ENCODE results near the gene MAST1. TPM values are rescaled to one million over a fixed set of nuclear protein-coding genes. Genes with fewer than 3 reads are reported as not detected.

MAST1 gene
- total RNA-seq, 2 donors from 2014 or later: not detected

DNA sequence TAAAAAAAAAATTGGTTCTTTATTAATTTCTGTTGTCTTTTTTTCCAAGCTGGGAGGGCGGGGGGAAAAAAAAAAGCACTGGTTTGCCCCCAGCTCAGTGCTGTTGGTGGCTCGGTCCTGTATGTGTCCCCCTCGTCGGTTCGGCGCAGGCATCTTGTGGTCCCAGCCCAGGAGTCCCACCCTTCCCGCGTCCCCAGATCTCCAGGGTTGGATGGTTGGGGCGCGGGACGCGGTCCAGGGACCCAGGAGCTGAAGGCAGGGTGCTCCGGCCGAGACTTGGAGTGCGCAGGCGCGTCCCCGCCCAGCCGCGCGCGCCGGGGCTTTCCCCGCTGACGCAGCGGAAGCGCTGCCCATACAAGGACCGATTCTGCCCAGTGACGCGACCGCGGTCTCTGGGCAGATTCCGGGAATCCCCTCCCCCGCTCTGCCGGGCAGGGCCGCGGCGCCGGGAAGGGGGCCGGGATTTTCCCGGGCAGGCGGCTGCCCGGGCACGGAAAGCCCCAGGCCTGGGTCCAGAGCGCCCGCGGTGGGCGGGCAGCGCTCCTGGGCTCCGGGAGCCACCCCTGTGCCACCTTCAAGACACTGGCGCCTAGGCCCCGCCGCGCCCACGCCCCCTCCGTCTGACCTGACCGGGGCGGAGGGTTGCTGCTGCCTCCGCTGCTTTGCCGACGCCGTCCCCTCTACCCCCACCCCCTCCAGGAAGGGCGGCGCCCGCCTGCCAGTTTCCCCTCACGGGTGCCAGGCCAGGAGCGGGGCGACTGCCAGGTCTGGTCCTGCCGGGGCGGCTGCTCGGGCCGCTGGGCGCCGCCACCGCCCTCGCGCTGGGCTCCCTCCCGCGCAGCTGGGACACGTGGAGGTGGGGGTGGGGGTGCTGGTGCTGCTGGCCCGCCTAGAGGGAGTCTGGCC, 44.8 kb upstream of the MAST1 start:
- Histone ChIP-seq H3K4me3 (peak overlapping the region; percentile 91), H3K4me1 (ENCODE audit: control insufficient read depth in 1 of 2, low read depth in 2 of 2) (peaks cover 6 to 31% of the 10 kb centered on the region in 2 donors), H3K9me3 (no peaks in the 10 kb centered on the region), H3K27me3 (replicated peaks; ENCODE audit: insufficient read depth) (no peaks in the 10 kb centered on the region), H3K36me3 (no peaks in the 10 kb centered on the region), H3K27ac (peak overlapping the region; percentile 99 to 100)
- DNase-seq (ENCODE audit: low spot score) (no peak), ATAC-seq (ENCODE audit: insufficient number of reproducible peaks, low FRiP score, low read depth) (peak; percentile 6)
- TF ChIP-seq, protein P1, sequence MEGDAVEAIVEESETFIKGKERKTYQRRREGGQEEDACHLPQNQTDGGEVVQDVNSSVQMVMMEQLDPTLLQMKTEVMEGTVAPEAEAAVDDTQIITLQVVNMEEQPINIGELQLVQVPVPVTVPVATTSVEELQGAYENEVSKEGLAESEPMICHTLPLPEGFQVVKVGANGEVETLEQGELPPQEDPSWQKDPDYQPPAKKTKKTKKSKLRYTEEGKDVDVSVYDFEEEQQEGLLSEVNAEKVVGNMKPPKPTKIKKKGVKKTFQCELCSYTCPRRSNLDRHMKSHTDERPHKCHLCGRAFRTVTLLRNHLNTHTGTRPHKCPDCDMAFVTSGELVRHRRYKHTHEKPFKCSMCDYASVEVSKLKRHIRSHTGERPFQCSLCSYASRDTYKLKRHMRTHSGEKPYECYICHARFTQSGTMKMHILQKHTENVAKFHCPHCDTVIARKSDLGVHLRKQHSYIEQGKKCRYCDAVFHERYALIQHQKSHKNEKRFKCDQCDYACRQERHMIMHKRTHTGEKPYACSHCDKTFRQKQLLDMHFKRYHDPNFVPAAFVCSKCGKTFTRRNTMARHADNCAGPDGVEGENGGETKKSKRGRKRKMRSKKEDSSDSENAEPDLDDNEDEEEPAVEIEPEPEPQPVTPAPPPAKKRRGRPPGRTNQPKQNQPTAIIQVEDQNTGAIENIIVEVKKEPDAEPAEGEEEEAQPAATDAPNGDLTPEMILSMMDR (IDR thresholded peaks at IDR 0.05): peak; percentile 25

DNA sequence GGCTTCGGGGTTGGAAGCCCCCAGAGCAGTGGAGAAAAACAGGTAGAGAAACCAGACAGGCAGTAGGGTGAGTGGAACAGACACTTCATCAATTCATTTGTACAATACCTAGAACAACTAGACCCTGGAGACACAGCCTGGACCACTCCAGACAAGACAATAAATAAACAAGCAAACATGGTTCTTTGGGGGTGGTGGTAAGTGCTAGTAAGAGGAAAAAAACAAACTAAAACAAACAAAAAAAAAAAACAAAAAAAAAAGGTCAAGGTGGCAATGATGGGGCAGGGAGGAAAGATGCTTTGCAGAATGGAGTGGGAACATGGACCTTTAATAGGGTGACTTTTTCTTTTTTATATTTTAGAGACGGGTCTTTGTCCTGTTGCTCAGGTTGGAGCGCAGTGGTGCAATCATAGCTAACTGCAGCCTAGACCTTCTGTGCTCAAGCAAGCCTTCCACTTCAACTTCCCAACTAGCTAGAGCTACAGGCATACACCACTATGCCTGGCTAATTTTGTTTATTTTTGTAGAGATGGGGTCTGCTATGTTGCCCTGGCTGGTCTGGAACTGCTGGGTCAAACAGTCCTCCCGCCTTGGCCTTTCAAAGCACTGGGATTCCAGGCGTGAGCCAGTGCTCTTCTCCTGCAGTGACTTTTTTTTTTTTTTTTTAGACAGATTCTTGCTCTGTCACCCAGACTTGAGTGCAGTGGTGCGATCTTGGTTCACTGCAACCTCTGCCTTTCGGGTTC, 43.9 kb upstream of the MAST1 start:
- DNase-seq (ENCODE audit: low spot score) (no peak), ATAC-seq (ENCODE audit: insufficient number of reproducible peaks, low FRiP score, low read depth) (no peak)
- H3K4me3 ChIP-seq: peak overlapping the region; percentile 91
- peaks cover 0 to 22% of the 10 kb centered on the region in 2 donors for H3K4me1 ChIP-seq (ENCODE audit: control insufficient read depth in 1 of 2, low read depth in 2 of 2)
- no peaks in the 10 kb centered on the region for H3K36me3 ChIP-seq
- H3K9me3 ChIP-seq: no peaks in the 10 kb centered on the region
- H3K27ac ChIP-seq: peak overlapping the region; percentile 99 to 100
- H3K27me3 ChIP-seq (replicated peaks; ENCODE audit: insufficient read depth): no peaks in the 10 kb centered on the region
- TF ChIP-seq, protein P1 (IDR thresholded peaks at IDR 0.05): no peak

- Histone ChIP-seq H3K36me3 (no peaks in the 10 kb centered on the region), H3K4me3 (no peak overlapping the region), H3K27me3 (replicated peaks; ENCODE audit: insufficient read depth) (no peaks in the 10 kb centered on the region), H3K27ac (peak overlapping the region; percentile 99 to 100), H3K4me1 (ENCODE audit: control insufficient read depth in 1 of 2, low read depth in 2 of 2) (peaks cover 0 to 24% of the 10 kb centered on the region in 2 donors), H3K9me3 (no peaks in the 10 kb centered on the region)
- DNase-seq (ENCODE audit: low spot score): no peak
- no peak for ATAC-seq (ENCODE audit: insufficient number of reproducible peaks, low FRiP score, low read depth)
- TF ChIP-seq, protein P1 (IDR thresholded peaks at IDR 0.05): no peak
These were observed 43.3 kb upstream of the MAST1 start for GRCh38 chr19:12794971-12795381.

- peaks cover 5 to 35% of the 10 kb centered on the region in 2 donors for H3K4me1 ChIP-seq (ENCODE audit: control insufficient read depth in 1 of 2, low read depth in 2 of 2)
- DNase-seq (ENCODE audit: low spot score) (no peak), ATAC-seq (ENCODE audit: insufficient number of reproducible peaks, low FRiP score, low read depth) (no peak)
- no peaks in the 10 kb centered on the region for H3K36me3 ChIP-seq
- TF ChIP-seq, protein P1 (IDR thresholded peaks at IDR 0.05): peak; percentile 95
- H3K27ac ChIP-seq: peak overlapping the region; percentile 51 to 66
- no peaks in the 10 kb centered on the region for H3K27me3 ChIP-seq (replicated peaks; ENCODE audit: insufficient read depth)
- no peaks in the 10 kb centered on the region for H3K9me3 ChIP-seq
- peak overlapping the region; percentile 17 for H3K4me3 ChIP-seq
These were observed 41.9 kb upstream of the MAST1 start for GRCh38 chr19:12796146-12797071.
